Measurements from ENCODE around the gene KCTD12. TPM values are rescaled to one million over a fixed set of nuclear protein-coding genes. Genes with fewer than 3 reads are reported as not detected.

KCTD12 gene
- total RNA-seq, 2 experiments from 2014 or later, result 7.1 to 7.3 TPM

DNA sequence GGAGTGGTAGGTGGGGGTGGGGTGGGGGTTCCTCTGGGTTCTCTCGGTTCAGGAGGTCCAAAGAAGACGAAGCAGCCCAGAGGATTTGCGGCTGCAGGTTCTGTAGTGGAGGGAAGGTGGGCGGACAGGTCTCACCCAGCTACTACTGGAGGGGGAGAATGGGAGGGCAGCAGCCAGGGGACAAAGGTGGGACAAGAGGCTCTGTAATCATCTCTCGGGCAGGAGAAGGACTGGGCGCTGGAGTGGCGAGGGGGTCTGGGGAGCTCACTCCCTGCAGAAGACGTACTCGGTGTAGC lies 1.4 kb downstream of the KCTD12 start:
- Mint-ChIP-seq H3K27ac (peak overlapping the region; percentile 71), H3K27me3 (peaks cover 24% of the 10 kb centered on the region), H3K4me3 (peak overlapping the region; percentile 84), H3K9me3 (no peaks in the 10 kb centered on the region), H3K36me3 (ENCODE audit: low read depth) (peaks cover 7% of the 10 kb centered on the region), H3K4me1 (peaks cover 38% of the 10 kb centered on the region)
- ChIA-PET POLR2A (interaction anchor here (0.9 to 4.9 kb wide), 8 partner anchors 9 to 1122 kb away, joined by 3 to 46 read pairs (median 7); partner anchors contain the start of genes CLN5 and FBXL3), CTCF (interaction anchor here (0.8 to 2.5 kb wide), 19 partner anchors 9 to 1559 kb away, joined by 3 to 19 read pairs (median 3); partner anchors contain the start of gene CLN5)
- DNase-seq, result no peak

DNA sequence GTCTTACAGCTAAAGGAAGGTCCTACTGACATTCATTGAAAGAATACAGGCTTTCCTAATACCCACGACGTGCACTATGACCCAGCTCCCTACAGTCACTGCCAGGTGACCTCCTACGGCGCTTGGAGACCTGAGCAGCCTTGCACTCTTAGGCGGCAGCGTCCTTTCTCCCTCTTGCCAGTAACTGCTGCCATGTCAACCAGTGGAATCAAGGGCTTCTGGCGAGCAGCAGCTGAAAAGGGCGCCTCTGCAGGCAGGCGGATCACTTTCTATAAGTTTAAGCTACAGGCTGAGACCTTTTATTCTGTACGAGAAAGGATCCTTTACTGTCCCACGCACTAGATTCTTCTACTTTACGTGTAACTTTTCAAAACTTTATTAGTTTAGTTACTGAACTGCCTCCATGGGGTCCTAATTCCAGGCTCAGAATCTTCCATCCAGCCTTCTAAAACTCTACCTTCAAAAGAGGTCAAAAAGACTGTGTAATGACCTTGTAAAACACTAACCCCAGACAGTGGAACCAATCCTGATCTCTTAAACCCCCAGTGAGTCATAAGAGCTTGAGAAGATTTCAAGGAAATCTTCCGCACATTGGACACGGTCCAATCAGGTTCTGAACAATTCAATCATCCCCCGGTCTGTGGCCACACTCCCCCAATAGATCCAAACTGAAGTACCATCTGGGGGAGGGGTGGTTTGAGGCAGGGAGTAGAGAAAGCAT lies 1.9 kb downstream of the KCTD12 start:
- ChIA-PET CTCF (interaction anchor here (0.9 to 2.5 kb wide), 11 partner anchors 10 to 1015 kb away, joined by 3 to 19 read pairs (median 8); partner anchors contain the start of gene CLN5), POLR2A (interaction anchor here (0.9 to 4.9 kb wide), 7 partner anchors 9 to 1122 kb away, joined by 3 to 46 read pairs (median 6); partner anchors contain the start of genes CLN5 and FBXL3)
- Mint-ChIP-seq H3K27ac (peak overlapping the region; percentile 71), H3K36me3 (ENCODE audit: low read depth) (peaks cover 7% of the 10 kb centered on the region), H3K9me3 (no peaks in the 10 kb centered on the region), H3K27me3 (peaks cover 21% of the 10 kb centered on the region), H3K4me1 (peaks cover 44% of the 10 kb centered on the region), H3K4me3 (peak overlapping the region; percentile 84)
- no peak for DNase-seq

DNA sequence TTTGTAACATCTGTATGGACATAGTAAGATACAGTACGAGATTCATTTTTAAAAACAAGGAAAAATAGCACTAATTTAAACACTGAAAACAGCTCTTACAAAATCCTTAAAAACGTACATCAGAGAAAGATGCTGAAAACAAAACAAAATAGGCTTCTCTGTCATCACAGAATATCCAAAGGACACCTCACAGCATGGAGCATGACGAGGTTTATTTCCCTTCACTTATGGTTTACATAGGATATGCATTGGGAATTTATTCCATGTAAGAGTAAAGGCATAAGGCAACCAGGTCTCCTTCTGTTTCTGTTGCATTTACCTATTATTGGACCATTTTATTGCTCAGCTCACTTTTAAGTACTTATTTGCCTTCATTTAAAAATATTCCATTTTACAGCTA lies 3.0 kb downstream of the KCTD12 start:
- H3K27me3 Mint-ChIP-seq, result peaks cover 15% of the 10 kb centered on the region

DNA sequence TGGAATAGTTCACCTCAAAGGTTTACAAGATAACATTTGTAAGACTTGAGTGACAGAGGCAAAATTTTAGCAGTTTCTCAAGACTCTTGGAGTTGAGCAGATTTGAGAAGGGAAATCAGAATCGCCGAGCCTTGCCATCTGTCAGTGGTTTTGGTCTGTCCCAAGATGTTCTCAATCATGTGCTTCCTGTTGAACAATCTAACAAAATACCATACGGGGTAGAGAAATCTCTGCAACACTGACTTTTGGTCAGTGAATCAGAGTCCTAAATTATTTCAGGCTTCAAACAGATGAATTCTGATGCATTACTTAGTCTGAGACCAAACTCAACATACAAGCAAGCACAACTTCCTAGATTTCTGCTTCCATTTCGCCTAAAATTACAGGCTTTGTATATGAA lies 3.8 kb downstream of the KCTD12 start:
- H3K4me3 Mint-ChIP-seq, result no peak overlapping the region
- H3K27ac Mint-ChIP-seq, result no peak overlapping the region
- H3K27me3 Mint-ChIP-seq, result peaks cover 8% of the 10 kb centered on the region
- H3K4me1 Mint-ChIP-seq, result peaks cover 51% of the 10 kb centered on the region
- POLR2A ChIA-PET, result no interaction called here
- H3K9me3 Mint-ChIP-seq, result no peaks in the 10 kb centered on the region
- peaks cover 7% of the 10 kb centered on the region for H3K36me3 Mint-ChIP-seq (ENCODE audit: low read depth)
- CTCF ChIA-PET, result no interaction called here
- no peak for DNase-seq

More for the DNA sequence above, 3.0 kb downstream of the KCTD12 start:
- Mint-ChIP-seq H3K36me3 (ENCODE audit: low read depth) (peaks cover 7% of the 10 kb centered on the region), H3K27ac (no peak overlapping the region), H3K9me3 (no peaks in the 10 kb centered on the region), H3K4me3 (no peak overlapping the region), H3K4me1 (peaks cover 53% of the 10 kb centered on the region)
- no peak for DNase-seq
- ChIA-PET CTCF (interaction anchor here (0.6 kb wide), 1 partner anchor 135 kb away, joined by 5 read pairs; no protein-coding TSS in a partner anchor), POLR2A (interaction anchor here (1.6 to 4.9 kb wide), 2 partner anchors 11 to 108 kb away, joined by 3 to 46 read pairs; partner anchors contain the start of gene CLN5)

DNA sequence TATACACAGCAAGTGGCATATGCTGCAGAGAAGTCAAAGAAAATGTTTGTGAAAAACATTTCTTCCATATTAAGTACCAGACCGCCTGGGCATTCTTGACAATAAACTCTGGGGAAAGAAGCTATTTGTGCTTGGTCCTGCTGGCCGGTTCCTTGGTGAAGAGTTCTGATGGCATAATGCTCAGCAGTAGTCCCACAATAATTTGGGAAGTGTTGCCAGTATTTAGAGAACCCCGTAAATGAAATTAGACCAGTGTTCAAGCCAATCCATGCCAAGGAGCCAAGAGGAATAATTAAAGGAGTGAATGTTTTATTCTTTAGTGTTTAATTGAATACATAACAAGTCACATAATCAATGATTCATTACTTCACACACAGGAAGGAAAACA lies 6.3 kb downstream of the KCTD12 start:
- no peak for DNase-seq
- Mint-ChIP-seq H3K27me3 (peaks cover 4% of the 10 kb centered on the region), H3K4me1 (peaks cover 40% of the 10 kb centered on the region), H3K9me3 (no peaks in the 10 kb centered on the region), H3K36me3 (ENCODE audit: low read depth) (peaks cover 7% of the 10 kb centered on the region), H3K27ac (peak overlapping the region; percentile 78), H3K4me3 (no peak overlapping the region)
- CTCF ChIA-PET, result interaction anchor here (0.6 to 1.9 kb wide), 3 partner anchors 24 to 1154 kb away, joined by 3 to 15 read pairs (median 8); no protein-coding TSS in a partner anchor
- POLR2A ChIA-PET, result interaction anchor here (0.6 to 1.7 kb wide), 7 partner anchors 8 to 1553 kb away, joined by 3 to 5 read pairs (median 3); partner anchors contain the start of gene CLN5

DNA sequence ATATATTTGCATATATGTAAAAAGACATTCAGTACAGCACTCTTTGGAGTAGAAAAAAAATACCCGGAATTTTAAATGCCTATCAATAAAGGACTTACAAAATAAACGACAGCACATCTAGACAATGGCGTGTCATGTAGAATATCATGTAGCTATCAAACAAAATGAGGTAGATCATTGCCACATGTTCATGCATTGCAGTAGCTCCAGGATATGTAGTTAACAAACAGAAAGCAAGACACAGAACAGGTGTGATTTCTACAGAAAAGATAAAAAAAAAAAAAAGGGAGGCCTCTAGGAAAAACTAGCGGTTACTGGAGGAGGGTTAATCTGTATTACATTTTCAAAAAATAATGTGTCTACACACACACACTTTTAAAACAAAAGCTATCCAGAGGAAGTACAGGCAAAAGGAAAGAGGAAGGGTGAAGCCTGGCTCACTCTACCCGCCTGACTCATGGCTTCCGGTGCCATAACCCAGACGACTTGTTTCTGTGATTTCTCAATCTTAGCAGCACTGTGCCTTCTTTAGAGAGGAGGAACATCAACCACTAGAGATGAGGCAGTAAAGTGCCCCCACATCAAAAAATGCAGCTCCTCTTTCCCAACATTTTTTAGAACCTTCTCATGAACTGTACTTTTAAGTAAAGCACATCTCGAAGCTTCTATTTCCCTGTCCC lies 6.9 kb downstream of the KCTD12 start:
- DNase-seq, result peak; percentile 74
- ChIA-PET POLR2A (interaction anchor here (0.6 to 1.7 kb wide), 9 partner anchors 8 to 1553 kb away, joined by 3 to 5 read pairs (median 3); partner anchors contain the start of gene CLN5), CTCF (interaction anchor here (0.6 to 1.9 kb wide), 5 partner anchors 24 to 1562 kb away, joined by 3 to 15 read pairs (median 4); no protein-coding TSS in a partner anchor)
- peaks cover 9% of the 10 kb centered on the region for H3K27me3 Mint-ChIP-seq
- peaks cover 7% of the 10 kb centered on the region for H3K36me3 Mint-ChIP-seq (ENCODE audit: low read depth)
- peak overlapping the region; percentile 45 for H3K4me3 Mint-ChIP-seq
- H3K27ac Mint-ChIP-seq, result peak overlapping the region; percentile 78
- peaks cover 34% of the 10 kb centered on the region for H3K4me1 Mint-ChIP-seq
- no peaks in the 10 kb centered on the region for H3K9me3 Mint-ChIP-seq

DNA sequence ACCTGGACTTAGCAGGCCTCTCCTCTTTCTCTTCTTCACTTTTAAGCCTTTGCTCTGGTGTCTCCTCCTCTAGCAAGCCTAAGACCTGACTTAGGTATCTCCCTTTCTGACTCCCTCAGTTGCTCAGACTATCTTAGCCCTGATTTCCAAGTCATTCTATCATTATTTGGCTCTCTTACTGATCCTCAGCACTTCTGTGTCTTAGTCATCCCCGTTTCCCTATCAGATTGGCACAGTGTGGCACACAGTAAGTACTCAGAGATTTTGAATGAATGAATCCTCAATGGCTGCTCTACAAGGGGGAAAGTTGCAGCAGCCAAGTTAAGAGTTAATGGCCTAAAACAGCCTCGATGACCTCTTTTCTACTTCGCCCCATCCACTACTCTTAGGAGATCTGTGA lies 8.2 kb downstream of the KCTD12 start:
- POLR2A ChIA-PET, result no interaction called here

DNA sequence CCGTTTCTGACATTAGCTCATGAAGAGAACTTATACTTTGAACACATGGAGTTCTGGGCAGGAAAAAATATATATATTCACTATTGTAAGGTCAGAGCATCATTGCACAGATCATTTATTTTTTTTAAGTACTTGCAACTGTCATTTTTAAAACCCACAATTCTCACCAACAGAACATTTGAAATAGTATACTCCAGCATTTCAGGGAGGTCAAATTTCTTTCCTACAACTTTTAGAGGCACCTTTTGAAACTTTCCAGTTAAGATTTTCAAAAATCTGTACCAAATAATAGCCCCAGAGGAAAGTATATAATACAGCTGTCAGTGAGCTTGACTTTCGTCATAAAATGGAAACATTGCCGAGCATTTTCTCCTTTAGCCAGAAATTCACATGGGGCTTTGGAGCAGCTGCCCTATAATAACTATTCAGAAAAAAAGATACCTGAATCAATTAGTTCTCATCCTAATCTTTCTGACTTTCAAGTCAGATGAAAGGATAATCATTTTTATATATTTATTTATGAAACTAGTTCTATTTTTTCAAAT lies 10.9 kb downstream of the KCTD12 start:
- Mint-ChIP-seq H3K27ac (no peak overlapping the region), H3K4me3 (no peak overlapping the region), H3K27me3 (peaks cover 26% of the 10 kb centered on the region), H3K36me3 (ENCODE audit: low read depth) (no peaks in the 10 kb centered on the region), H3K9me3 (no peaks in the 10 kb centered on the region), H3K4me1 (peaks cover 17% of the 10 kb centered on the region)
- CTCF ChIA-PET, result interaction anchor here (2.6 kb wide), 1 partner anchor 11 kb away, joined by 13 read pairs; the partner anchor contains the start of gene KCTD12
- no peak for DNase-seq
- POLR2A ChIA-PET, result interaction anchor here (2.0 kb wide), 1 partner anchor 10 kb away, joined by 6 read pairs; no protein-coding TSS in a partner anchor

More for the DNA sequence above, 8.2 kb downstream of the KCTD12 start:
- peaks cover 30% of the 10 kb centered on the region for H3K4me1 Mint-ChIP-seq
- H3K27me3 Mint-ChIP-seq, result peaks cover 14% of the 10 kb centered on the region
- peaks cover 7% of the 10 kb centered on the region for H3K36me3 Mint-ChIP-seq (ENCODE audit: low read depth)
- no peak for DNase-seq
- H3K27ac Mint-ChIP-seq, result no peak overlapping the region
- CTCF ChIA-PET, result no interaction called here
- no peak overlapping the region for H3K4me3 Mint-ChIP-seq
- H3K9me3 Mint-ChIP-seq, result no peaks in the 10 kb centered on the region

DNA sequence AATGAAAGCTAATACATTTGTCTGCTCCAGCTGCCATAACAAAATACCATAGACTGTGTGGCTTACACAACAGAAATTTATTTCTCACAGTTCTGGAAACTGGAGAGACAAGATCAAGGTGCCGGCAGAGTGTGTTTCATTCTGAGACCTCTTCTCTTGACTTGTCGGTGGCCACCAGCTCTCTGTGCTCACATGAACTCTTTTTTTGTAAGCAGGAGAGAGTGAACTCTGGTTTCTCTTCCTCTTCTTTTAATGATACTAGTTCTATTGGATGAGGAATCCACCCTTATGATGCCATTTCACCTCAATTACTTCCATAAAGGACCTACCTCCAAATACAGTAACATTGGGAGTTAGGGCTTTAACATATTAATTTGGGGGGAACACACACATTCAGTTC lies 11.7 kb downstream of the KCTD12 start:
- DNase-seq, result no peak
- H3K9me3 Mint-ChIP-seq, result no peaks in the 10 kb centered on the region
- H3K4me1 Mint-ChIP-seq, result peaks cover 11% of the 10 kb centered on the region
- no peak overlapping the region for H3K4me3 Mint-ChIP-seq
- CTCF ChIA-PET, result interaction anchor here (1.4 kb wide), 1 partner anchor 14 kb away, joined by 3 read pairs; no protein-coding TSS in a partner anchor
- H3K27ac Mint-ChIP-seq, result no peak overlapping the region
- peaks cover 26% of the 10 kb centered on the region for H3K27me3 Mint-ChIP-seq
- no peaks in the 10 kb centered on the region for H3K36me3 Mint-ChIP-seq (ENCODE audit: low read depth)
- POLR2A ChIA-PET, result interaction anchor here (2.0 kb wide), 1 partner anchor 11 kb away, joined by 6 read pairs; no protein-coding TSS in a partner anchor

DNA sequence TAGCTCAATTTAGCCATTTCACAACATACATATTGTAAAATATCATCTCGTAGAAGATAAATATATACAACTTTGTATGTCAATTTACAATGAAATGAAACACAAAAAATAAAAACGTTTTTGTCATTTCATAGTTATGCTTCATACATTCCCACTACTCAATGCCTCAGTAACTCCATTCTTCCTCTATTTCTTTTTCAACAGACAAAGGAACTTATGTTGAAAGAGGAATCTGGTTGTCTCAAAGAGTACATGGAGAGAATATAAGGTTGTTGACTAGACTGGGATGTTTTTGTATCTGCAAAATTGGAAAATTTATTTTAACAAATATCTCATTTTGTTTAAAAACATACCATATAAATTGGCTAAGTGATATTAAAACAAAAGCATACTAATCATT lies 12.8 kb downstream of the KCTD12 start:
- H3K9me3 Mint-ChIP-seq, result no peaks in the 10 kb centered on the region
- no peaks in the 10 kb centered on the region for H3K36me3 Mint-ChIP-seq (ENCODE audit: low read depth)
- peaks cover 2% of the 10 kb centered on the region for H3K4me1 Mint-ChIP-seq
- ChIA-PET CTCF (interaction anchor here (0.9 to 1.4 kb wide), 2 partner anchors 12 to 15 kb away, joined by 3 read pairs; no protein-coding TSS in a partner anchor), POLR2A (no interaction called here)
- peaks cover 26% of the 10 kb centered on the region for H3K27me3 Mint-ChIP-seq
- H3K4me3 Mint-ChIP-seq, result no peak overlapping the region
- H3K27ac Mint-ChIP-seq, result no peak overlapping the region
- DNase-seq, result no peak

DNA sequence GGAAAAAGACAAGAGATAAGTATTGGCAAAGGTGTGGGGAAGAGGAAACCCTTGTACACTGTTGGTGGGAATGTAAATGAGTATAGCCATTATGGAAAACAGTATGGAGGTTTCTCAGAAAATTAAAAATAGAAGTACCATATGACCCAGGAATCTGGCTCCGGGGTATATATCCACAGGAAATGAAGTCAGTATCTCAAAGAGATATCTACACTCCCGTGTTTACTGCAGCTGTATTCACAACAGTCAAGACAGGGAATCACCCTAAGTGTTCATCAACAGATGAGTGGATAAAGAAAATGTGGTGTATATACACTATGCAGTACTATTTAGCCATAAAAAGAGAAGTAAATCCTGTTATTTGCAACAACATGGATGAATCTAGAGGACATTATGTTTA lies 13.5 kb downstream of the KCTD12 start:
- ChIA-PET CTCF (no interaction called here), POLR2A (no interaction called here)
- DNase-seq, result no peak
- H3K9me3 Mint-ChIP-seq, result no peaks in the 10 kb centered on the region
- no peaks in the 10 kb centered on the region for H3K4me1 Mint-ChIP-seq
- peaks cover 26% of the 10 kb centered on the region for H3K27me3 Mint-ChIP-seq
- H3K36me3 Mint-ChIP-seq (ENCODE audit: low read depth), result no peaks in the 10 kb centered on the region
- no peak overlapping the region for H3K27ac Mint-ChIP-seq
- no peak overlapping the region for H3K4me3 Mint-ChIP-seq

DNA sequence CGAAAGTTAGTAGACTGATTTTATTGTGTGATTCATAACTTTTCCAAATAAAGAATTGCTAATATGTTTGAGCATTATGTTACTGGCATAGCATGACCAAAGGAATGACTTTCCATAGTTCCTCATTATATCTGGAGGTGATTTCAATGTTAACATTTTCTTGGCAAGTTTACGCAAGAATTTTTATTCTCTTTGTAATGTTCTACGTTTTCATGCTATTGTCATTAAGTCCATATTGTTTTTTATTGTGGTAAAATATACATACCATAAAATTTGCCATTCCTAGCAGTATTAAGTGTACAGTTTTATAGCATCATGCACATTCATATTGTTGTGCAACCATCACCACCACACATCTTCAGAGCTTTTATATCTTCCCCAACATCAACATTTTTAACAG lies 14.8 kb downstream of the KCTD12 start:
- H3K27me3 Mint-ChIP-seq, result peaks cover 33% of the 10 kb centered on the region
- no peak for DNase-seq
- no peak overlapping the region for H3K27ac Mint-ChIP-seq
- ChIA-PET POLR2A (no interaction called here), CTCF (no interaction called here)
- no peaks in the 10 kb centered on the region for H3K36me3 Mint-ChIP-seq (ENCODE audit: low read depth)
- no peak overlapping the region for H3K4me3 Mint-ChIP-seq
- no peaks in the 10 kb centered on the region for H3K9me3 Mint-ChIP-seq
- H3K4me1 Mint-ChIP-seq, result no peaks in the 10 kb centered on the region

DNA sequence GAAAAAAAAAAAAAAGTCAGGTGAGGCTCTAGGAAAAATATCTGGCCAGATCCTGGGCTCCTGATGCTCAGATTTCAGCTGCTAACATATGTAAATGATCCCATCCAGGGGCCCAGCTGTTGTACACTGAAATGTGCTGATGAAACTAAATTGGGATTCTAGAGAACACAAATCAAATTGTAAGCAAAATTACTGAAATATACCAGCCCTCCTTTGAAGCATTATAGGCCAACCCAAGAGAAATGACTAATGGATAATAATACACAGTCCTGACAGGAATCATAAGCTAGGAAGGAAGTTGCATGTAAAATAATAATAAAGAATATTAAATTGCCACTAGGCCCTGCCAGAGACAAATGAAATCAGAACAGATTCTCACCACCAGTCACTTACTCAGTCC lies 17.8 kb downstream of the KCTD12 start:
- Mint-ChIP-seq H3K36me3 (ENCODE audit: low read depth) (no peaks in the 10 kb centered on the region), H3K4me3 (no peak overlapping the region), H3K27me3 (peaks cover 37% of the 10 kb centered on the region), H3K27ac (no peak overlapping the region), H3K9me3 (no peaks in the 10 kb centered on the region), H3K4me1 (no peaks in the 10 kb centered on the region)
- no peak for DNase-seq
- POLR2A ChIA-PET, result no interaction called here
- CTCF ChIA-PET, result no interaction called here
